SK-MEL-5 (cell line): ENCODE measurements around the gene MBNL2. TPM values are rescaled to one million over a fixed set of nuclear protein-coding genes. Genes with fewer than 3 reads are reported as not detected.

Experiments used
- small RNA-seq, 2 experiments: library from RNA; depleted of rRNA; stranded (forward); fragments of <200 nt; gene quantifications; one replicate each; pipeline ENCODE3, GENCODE V24; 2014
- total RNA-seq: library from RNA; depleted of rRNA; stranded (reverse); fragments of >200 nt; shearing (Covaris generic); gene quantifications from 2 replicates; pipeline ENCODE4 v1.2.3, GENCODE V29; 2014; rRNA removed

The MBNL2 gene
- total RNA-seq, 1 experiment from 2014 or later: 17.9 TPM

Small RNAs within 50 kb of the gene (small RNA-seq; reads per million reads assigned to genes)
- gene AL442067.1 (0 reads per million in 2 experiments), gene RNA5SP37 (0 to 0.05 reads per million in 2 experiments)

Other genes with a start within 250 kb of the MBNL2 start
- 0.13 TPM in 1 of 2 replicates, not detected in the other for gene OXGR1, start 227.9 kb upstream of the MBNL2 start, total RNA-seq
- gene RAP2A, start 211.8 kb downstream of the MBNL2 start, total RNA-seq: 28.3 and 28.4 TPM in 2 replicates